HepG2 (cell line): ENCODE results near the gene SLCO4A1. TPM values are rescaled to one million over a fixed set of nuclear protein-coding genes. Genes with fewer than 3 reads are reported as not detected.

Source experiments
- ATF5 ChIP-seq: sonication (generic); formaldehyde crosslinking; IDR thresholded peaks from 2 replicates; pipeline ENCODE4 v1.4.0; 2020; ENCODE audit warnings: mild to moderate bottlenecking, low read depth, missing genetic modification reagents
- CBX1 ChIP-seq: IDR thresholded peaks from one replicate; pipeline ENCODE4 v1.6.1; 2016; ENCODE audit warnings: antibody characterized with exemption, low read depth
- CHD4 ChIP-seq: fragments of 200-600 bp; sonication (generic); IDR thresholded peaks from 2 replicates; pipeline ENCODE4 v1.7.0; 2017; ENCODE audit warnings: mild to moderate bottlenecking, low read length, borderline replicate concordance
- HOXD1 ChIP-seq: sonication (generic); formaldehyde crosslinking; IDR thresholded peaks from 2 replicates; pipeline ENCODE4 v1.5.0; 2020; ENCODE audit warnings: missing genetic modification reagents
- MAF1 ChIP-seq: sonication (generic); formaldehyde crosslinking; IDR thresholded peaks from 2 replicates; pipeline ENCODE4 v1.5.0; 2020; ENCODE audit warnings: missing genetic modification reagents, borderline replicate concordance
- POLR2AphosphoS2 ChIP-seq: IDR thresholded peaks from 2 replicates; pipeline ENCODE4 v1.6.1; 2011; ENCODE audit warnings: low read depth, low read length, improper control_type of control experiment
- RBM39 ChIP-seq: fragments of 200-400 bp; formaldehyde crosslinking; IDR thresholded peaks from one replicate; pipeline ENCODE4 v1.6.1; 2018; ENCODE audit warnings: antibody characterized with exemption, mild to moderate bottlenecking, low read depth, low read length; ENCODE audit not compliant: poor library complexity, severe bottlenecking
- RNF2 ChIP-seq: fragments of 450-650 bp; conservative IDR thresholded peaks from 2 replicates; pipeline ENCODE4 v1.6.1; 2016; ENCODE audit warnings: low read depth
- SALL1 ChIP-seq: sonication (generic); formaldehyde crosslinking; IDR thresholded peaks from 2 replicates; pipeline ENCODE4 v1.8.0; 2022; ENCODE audit warnings: mild to moderate bottlenecking, missing genetic modification reagents
- ZBTB14 ChIP-seq: sonication (generic); formaldehyde crosslinking; IDR thresholded peaks from 2 replicates; pipeline ENCODE4 v1.4.0; 2020; ENCODE audit warnings: missing genetic modification reagents
- ZNF331 ChIP-seq: sonication (generic); formaldehyde crosslinking; IDR thresholded peaks from 2 replicates; pipeline ENCODE4 v1.4.0; 2020; ENCODE audit warnings: missing genetic modification reagents
- ZNF557 ChIP-seq: sonication (generic); formaldehyde crosslinking; IDR thresholded peaks from 2 replicates; pipeline ENCODE4 v1.4.0; 2020; ENCODE audit warnings: missing genetic modification reagents
- ZNF639 ChIP-seq: conservative IDR thresholded peaks from 2 replicates; pipeline ENCODE4 v1.6.1; 2018; ENCODE audit warnings: missing genetic modification reagents
- ZNF709 ChIP-seq: sonication (generic); formaldehyde crosslinking; IDR thresholded peaks from 2 replicates; pipeline ENCODE4 v1.5.0; 2020; ENCODE audit warnings: mild to moderate bottlenecking, missing genetic modification reagents
- ZNF776 ChIP-seq: sonication (generic); formaldehyde crosslinking; IDR thresholded peaks from 2 replicates; pipeline ENCODE4 v1.4.0; 2020; ENCODE audit warnings: mild to moderate bottlenecking, missing genetic modification reagents
- polyA plus RNA-seq, 8 experiments: library from polyadenylated mRNA; depleted of rRNA in 3 of 8; stranded (reverse) in 7 of 8; unstranded in 1 of 8; fragments of >200 nt; fragmentation: Illumina TruSeq in 4 of 8; extraction: Trizol in 4 of 8; gene quantifications; 2 replicates each; pipeline versions ENCODE4 v1.2.1 to v1.2.3, GENCODE V29; 2011 to 2016; ENCODE audit warnings: low read depth in 4 of 8, missing spikeins in 1 of 8, mixed read lengths in 1 of 8; ENCODE audit not compliant: insufficient read depth in 1 of 8
- total RNA-seq, 5 experiments: library from RNA; depleted of rRNA; stranded (reverse); fragments of >200 nt; fragmentation: Illumina TruSeq; extraction: Trizol; gene quantifications; 2 replicates each; pipeline ENCODE4 v1.2.3, GENCODE V29; 2016; ENCODE audit warnings: low read depth in 1 of 5
- TF ChIP-seq, protein P1 (sequence below): sonication (generic); formaldehyde crosslinking; IDR thresholded peaks from 2 replicates; pipeline ENCODE4 v1.5.1; 2020; ENCODE audit warnings: missing genetic modification reagents, mild to moderate bottlenecking, borderline replicate concordance
- TF ChIP-seq, protein P2 (sequence below): sonication (generic); formaldehyde crosslinking; IDR thresholded peaks from 2 replicates; pipeline ENCODE4 v1.9.0; 2021; ENCODE audit warnings: mild to moderate bottlenecking, missing genetic modification reagents

SLCO4A1 gene
- total and polyA plus RNA-seq, 2 of the 13 experiments (the other 11 are each of a cell fraction or from before 2014, with no cell fraction given), result 55.5 to 112 TPM

- TF ChIP-seq, protein P1, sequence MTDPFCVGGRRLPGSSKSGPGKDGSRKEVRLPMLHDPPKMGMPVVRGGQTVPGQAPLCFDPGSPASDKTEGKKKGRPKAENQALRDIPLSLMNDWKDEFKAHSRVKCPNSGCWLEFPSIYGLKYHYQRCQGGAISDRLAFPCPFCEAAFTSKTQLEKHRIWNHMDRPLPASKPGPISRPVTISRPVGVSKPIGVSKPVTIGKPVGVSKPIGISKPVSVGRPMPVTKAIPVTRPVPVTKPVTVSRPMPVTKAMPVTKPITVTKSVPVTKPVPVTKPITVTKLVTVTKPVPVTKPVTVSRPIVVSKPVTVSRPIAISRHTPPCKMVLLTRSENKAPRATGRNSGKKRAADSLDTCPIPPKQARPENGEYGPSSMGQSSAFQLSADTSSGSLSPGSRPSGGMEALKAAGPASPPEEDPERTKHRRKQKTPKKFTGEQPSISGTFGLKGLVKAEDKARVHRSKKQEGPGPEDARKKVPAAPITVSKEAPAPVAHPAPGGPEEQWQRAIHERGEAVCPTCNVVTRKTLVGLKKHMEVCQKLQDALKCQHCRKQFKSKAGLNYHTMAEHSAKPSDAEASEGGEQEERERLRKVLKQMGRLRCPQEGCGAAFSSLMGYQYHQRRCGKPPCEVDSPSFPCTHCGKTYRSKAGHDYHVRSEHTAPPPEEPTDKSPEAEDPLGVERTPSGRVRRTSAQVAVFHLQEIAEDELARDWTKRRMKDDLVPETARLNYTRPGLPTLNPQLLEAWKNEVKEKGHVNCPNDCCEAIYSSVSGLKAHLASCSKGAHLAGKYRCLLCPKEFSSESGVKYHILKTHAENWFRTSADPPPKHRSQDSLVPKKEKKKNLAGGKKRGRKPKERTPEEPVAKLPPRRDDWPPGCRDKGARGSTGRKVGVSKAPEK (CRISPR knock-in tag), result no peak
- TF ChIP-seq ZNF776 (CRISPR knock-in tag) (0 out of 2 replicates have a peak, but pooled peaks have one; percentile 47), SALL1 (no peak), ZBTB14 (CRISPR knock-in tag) (no peak), CBX1 (no peak), POLR2AphosphoS2 (no peak), RBM39 (no peak), ZNF557 (no peak; the same call in 1 of the 2 replicates), MAF1 (CRISPR knock-in tag) (no peak; the same call in 1 of the 2 replicates), RNF2 (no peak), HOXD1 (CRISPR knock-in tag) (no peak), ZNF331 (no peak), ZNF639 (no peak), CHD4 (no peak), ZNF709 (CRISPR knock-in tag) (peak; percentile 3; the same call in 1 of the 2 replicates), ATF5 (0 out of 2 replicates have a peak, but pooled peaks have one; percentile 1)
- TF ChIP-seq, protein P2, sequence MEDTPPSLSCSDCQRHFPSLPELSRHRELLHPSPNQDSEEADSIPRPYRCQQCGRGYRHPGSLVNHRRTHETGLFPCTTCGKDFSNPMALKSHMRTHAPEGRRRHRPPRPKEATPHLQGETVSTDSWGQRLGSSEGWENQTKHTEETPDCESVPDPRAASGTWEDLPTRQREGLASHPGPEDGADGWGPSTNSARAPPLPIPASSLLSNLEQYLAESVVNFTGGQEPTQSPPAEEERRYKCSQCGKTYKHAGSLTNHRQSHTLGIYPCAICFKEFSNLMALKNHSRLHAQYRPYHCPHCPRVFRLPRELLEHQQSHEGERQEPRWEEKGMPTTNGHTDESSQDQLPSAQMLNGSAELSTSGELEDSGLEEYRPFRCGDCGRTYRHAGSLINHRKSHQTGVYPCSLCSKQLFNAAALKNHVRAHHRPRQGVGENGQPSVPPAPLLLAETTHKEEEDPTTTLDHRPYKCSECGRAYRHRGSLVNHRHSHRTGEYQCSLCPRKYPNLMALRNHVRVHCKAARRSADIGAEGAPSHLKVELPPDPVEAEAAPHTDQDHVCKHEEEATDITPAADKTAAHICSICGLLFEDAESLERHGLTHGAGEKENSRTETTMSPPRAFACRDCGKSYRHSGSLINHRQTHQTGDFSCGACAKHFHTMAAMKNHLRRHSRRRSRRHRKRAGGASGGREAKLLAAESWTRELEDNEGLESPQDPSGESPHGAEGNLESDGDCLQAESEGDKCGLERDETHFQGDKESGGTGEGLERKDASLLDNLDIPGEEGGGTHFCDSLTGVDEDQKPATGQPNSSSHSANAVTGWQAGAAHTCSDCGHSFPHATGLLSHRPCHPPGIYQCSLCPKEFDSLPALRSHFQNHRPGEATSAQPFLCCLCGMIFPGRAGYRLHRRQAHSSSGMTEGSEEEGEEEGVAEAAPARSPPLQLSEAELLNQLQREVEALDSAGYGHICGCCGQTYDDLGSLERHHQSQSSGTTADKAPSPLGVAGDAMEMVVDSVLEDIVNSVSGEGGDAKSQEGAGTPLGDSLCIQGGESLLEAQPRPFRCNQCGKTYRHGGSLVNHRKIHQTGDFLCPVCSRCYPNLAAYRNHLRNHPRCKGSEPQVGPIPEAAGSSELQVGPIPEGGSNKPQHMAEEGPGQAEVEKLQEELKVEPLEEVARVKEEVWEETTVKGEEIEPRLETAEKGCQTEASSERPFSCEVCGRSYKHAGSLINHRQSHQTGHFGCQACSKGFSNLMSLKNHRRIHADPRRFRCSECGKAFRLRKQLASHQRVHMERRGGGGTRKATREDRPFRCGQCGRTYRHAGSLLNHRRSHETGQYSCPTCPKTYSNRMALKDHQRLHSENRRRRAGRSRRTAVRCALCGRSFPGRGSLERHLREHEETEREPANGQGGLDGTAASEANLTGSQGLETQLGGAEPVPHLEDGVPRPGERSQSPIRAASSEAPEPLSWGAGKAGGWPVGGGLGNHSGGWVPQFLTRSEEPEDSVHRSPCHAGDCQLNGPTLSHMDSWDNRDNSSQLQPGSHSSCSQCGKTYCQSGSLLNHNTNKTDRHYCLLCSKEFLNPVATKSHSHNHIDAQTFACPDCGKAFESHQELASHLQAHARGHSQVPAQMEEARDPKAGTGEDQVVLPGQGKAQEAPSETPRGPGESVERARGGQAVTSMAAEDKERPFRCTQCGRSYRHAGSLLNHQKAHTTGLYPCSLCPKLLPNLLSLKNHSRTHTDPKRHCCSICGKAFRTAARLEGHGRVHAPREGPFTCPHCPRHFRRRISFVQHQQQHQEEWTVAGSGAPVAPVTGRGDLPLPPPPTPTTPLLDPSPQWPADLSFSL (CRISPR knock-in tag), result no peak
Observed at GRCh38 chr20:62641321-62642050, 817 bp upstream of the SLCO4A1 start (continued).
